K562 (cell line): Measurements from ENCODE around the gene ANKLE2. TPM values are rescaled to one million over a fixed set of nuclear protein-coding genes. Genes with fewer than 3 reads are reported as not detected.

Experiments
- ATAC-seq: fragments of 200-7000 bp; cut with Tn5 transposase; 3 replicates; pipeline ENCODE4 v1.9.1; 2020; ENCODE audit warnings: moderate library complexity
- BruUV-seq: library from RNA; stranded (reverse); fragments of 400-500 nt; replicated peaks from 2 replicates; lab custom pipeline; 2021; lab: Mats Ljungman, UMichigan
- CTCF ChIA-PET: fragments of 300-600 bp; formaldehyde crosslinking; extraction: SDS; loops from one replicate; lab custom pipeline; 2021; ENCODE audit warnings: low intra/inter-chr PET ratio; lab: Yijun Ruan, JAX
- POLR2A ChIA-PET: fragments of 300-600, 350-650 bp; sonication (Branson Sonifier 250); formaldehyde crosslinking; extraction: SDS; loops from one replicate; lab custom pipeline; 2021; ENCODE audit warnings: antibody characterized with exemption, inconsistent platforms; lab: Yijun Ruan, JAX
- DNase-seq, 4 experiments: peaks; one replicate each; pipeline versions ENCODE4 v3.0.0 to v3.0.0-alpha.2; 2011 to 2018; ENCODE audit warnings: low spot score in 3 of 4, mixed read lengths in 3 of 4; ENCODE audit errors: extremely low read depth in 1 of 4
- FAIRE-seq: peaks from 2 replicates; lab custom pipeline; 2011; peaks lifted over from hg19 to GRCh38; lab: Jason Lieb, UNC
- H2AFZ ChIP-seq: 2 replicates; pipeline ENCODE4 v1.6.0; 2011; ENCODE audit warnings: low read depth, low read length, control low read depth, inconsistent platforms
- H3K27ac ChIP-seq: fragments of 200-600 bp; 3 replicates; pipeline ENCODE4 v1.8.0; 2011; ENCODE audit warnings: low read depth, mild to moderate bottlenecking, control low read depth, inconsistent platforms, low read length, moderate library complexity, mixed read lengths; ENCODE audit errors: extremely low read depth
- H3K27me3 ChIP-seq, 2 experiments: fragments of 300-600 bp in 1 of 2; 2 replicates in 1 of 2; 3 replicates in 1 of 2; pipeline versions ENCODE4 v1.6.0 to v1.8.0; 2011; ENCODE audit warnings: inconsistent platforms in 2 of 2, low read length in 2 of 2, mild to moderate bottlenecking in 1 of 2, mixed read lengths in 1 of 2, moderate library complexity in 1 of 2; ENCODE audit not compliant: control insufficient read depth in 2 of 2, insufficient read depth in 2 of 2
- H3K36me3 ChIP-seq: fragments of 300-600 bp; 3 replicates; pipeline ENCODE4 v1.8.0; 2011; ENCODE audit warnings: mild to moderate bottlenecking, low read length, inconsistent platforms; ENCODE audit not compliant: control insufficient read depth, insufficient read depth
- H3K4me1 ChIP-seq, 2 experiments: fragments of 200-600 bp in 1 of 2; replicated peaks in 1 of 2; 2 replicates in 1 of 2; 3 replicates in 1 of 2; pipeline versions ENCODE4 v1.5.1 to v1.8.0; 2011; ENCODE audit warnings: inconsistent platforms in 2 of 2, low read length in 2 of 2, mild to moderate bottlenecking in 1 of 2, mixed read lengths in 1 of 2, moderate library complexity in 1 of 2; ENCODE audit not compliant: control insufficient read depth in 2 of 2, insufficient read depth in 2 of 2
- H3K4me2 ChIP-seq: 2 replicates; pipeline ENCODE4 v1.6.1; 2011; ENCODE audit warnings: low read length, control low read depth, inconsistent platforms, mixed read lengths; ENCODE audit not compliant: insufficient read depth
- H3K4me3 ChIP-seq: fragments of 200-600 bp; sonication (generic), shearing (Covaris generic); 2 replicates; pipeline ENCODE4 v1.5.1; 2016; ENCODE audit warnings: control low read depth, inconsistent platforms
- H3K79me2 ChIP-seq: fragments of 200-600 bp; 3 replicates; pipeline ENCODE4 v1.8.0; 2011; ENCODE audit warnings: low read length, inconsistent platforms; ENCODE audit not compliant: control insufficient read depth, insufficient read depth
- H3K9ac ChIP-seq, 2 experiments: 2 replicates each; pipeline versions ENCODE4 v1.6.0 to v1.6.1; 2011; ENCODE audit warnings: low read depth in 2 of 2, low read length in 2 of 2, control low read depth in 1 of 2, inconsistent platforms in 1 of 2, mild to moderate bottlenecking in 1 of 2, mixed read lengths in 1 of 2; ENCODE audit not compliant: insufficient read depth in 1 of 2
- H3K9me1 ChIP-seq: one replicate; pipeline ENCODE4 v1.6.0; 2011; ENCODE audit warnings: inconsistent platforms, mild to moderate bottlenecking, low read length, moderate library complexity; ENCODE audit not compliant: control insufficient read depth, insufficient read depth
- H3K9me3 ChIP-seq: replicated peaks from 2 replicates; pipeline ENCODE4 v1.5.1; 2011; ENCODE audit warnings: low read depth, low read length, inconsistent platforms; ENCODE audit not compliant: control insufficient read depth, insufficient read depth
- H4K20me1 ChIP-seq: replicated peaks from 2 replicates; pipeline ENCODE4 v1.6.1; 2011; ENCODE audit warnings: low read length, inconsistent platforms, mixed read lengths; ENCODE audit not compliant: control insufficient read depth, insufficient read depth
- E2F8 ChIP-seq: fragments of 450-650 bp; IDR thresholded peaks from 2 replicates; pipeline ENCODE4 v1.7.1; 2018; ENCODE audit warnings: mild to moderate bottlenecking, low read depth; ENCODE audit not compliant: partially characterized antibody
- FOXK1 ChIP-seq: sonication (generic); formaldehyde crosslinking; IDR thresholded peaks from 2 replicates; pipeline ENCODE4 v1.8.0; 2022; ENCODE audit warnings: missing genetic modification reagents, mild to moderate bottlenecking, borderline replicate concordance
- NCOA2 ChIP-seq, 2 experiments: fragments of 450-650 bp; IDR thresholded peaks; 2 replicates each; pipeline ENCODE4 v1.6.1; 2018; ENCODE audit warnings: mild to moderate bottlenecking in 2 of 2, moderate library complexity in 1 of 2; ENCODE audit not compliant: partially characterized antibody in 2 of 2
- RBM22 ChIP-seq: fragments of 200-400 bp; formaldehyde crosslinking; IDR thresholded peaks from 2 replicates; pipeline ENCODE4 v1.6.1; 2018; ENCODE audit warnings: low read length, low read depth; ENCODE audit not compliant: poor library complexity, severe bottlenecking
- RCOR1 ChIP-seq, 2 experiments: IDR thresholded peaks; 2 replicates each; pipeline ENCODE4 v1.6.1; 2012; ENCODE audit warnings: low read depth in 2 of 2, low read length in 2 of 2, borderline replicate concordance in 1 of 2, improper control_type of control experiment in 1 of 2
- UBTF ChIP-seq, 2 experiments: IDR thresholded peaks; 2 replicates each; pipeline ENCODE4 v1.6.1; 2012; ENCODE audit warnings: improper control_type of control experiment in 2 of 2, low read depth in 2 of 2, low read length in 2 of 2, borderline replicate concordance in 1 of 2
- ZBTB26 ChIP-seq: fragments of 450-650 bp; formaldehyde crosslinking; IDR thresholded peaks from 2 replicates; pipeline ENCODE4 v1.4.0; 2022; ENCODE audit warnings: missing genetic modification characterization
- ZNF511 ChIP-seq: sonication (generic); formaldehyde crosslinking; IDR thresholded peaks from 2 replicates; pipeline ENCODE4 v1.8.0; 2022; ENCODE audit warnings: mild to moderate bottlenecking, missing genetic modification reagents
- WGBS: fragments of 100-300 bp; shearing (Covaris generic); methylation state at CpG from one replicate; pipeline ENCODE4 v1.1.6; 2016; ENCODE audit warnings: low coverage, mixed read lengths; ENCODE audit not compliant: insufficient coverage; ENCODE audit errors: missing lambda C conversion rate; 5-methylcytosine and 5-hydroxymethylcytosine counted together
- in situ Hi-C: fragments of 300-500 bp; cut with MboI; formaldehyde crosslinking; loops from 4 replicates; pipeline ENCODE4 v1.15.0; 2018; ENCODE audit warnings: inconsistent platforms, mixed read lengths
- intact Hi-C: fragments of 100-400 bp; cut with micrococcal nuclease; formaldehyde crosslinking; loops from 2 replicates; pipeline ENCODE4 v1.14.2; 2022
- polyA plus RNA-seq, 8 experiments: library from polyadenylated mRNA; depleted of rRNA in 4 of 8; stranded (reverse) in 5 of 8; unstranded in 3 of 8; fragments of >200 nt; fragmentation: Nextera tagmentation in 2 of 8; fragmentation: Illumina TruSeq in 1 of 8; extraction: Ambion mirVana in 2 of 8; extraction: Trizol in 1 of 8; gene quantifications; 2 replicates each; pipeline versions ENCODE4 v1.2.1 to v1.2.3, GENCODE V29; 2011 to 2014; ENCODE audit warnings: inconsistent platforms in 1 of 8, missing spikeins in 1 of 8
- total RNA-seq, 7 experiments: library from RNA; depleted of rRNA in 6 of 7; stranded (reverse); fragments of >200 nt in 6 of 7; fragmentation: Illumina TruSeq in 2 of 7; extraction: Trizol in 2 of 7; gene quantifications; 2 replicates each; pipeline versions ENCODE4 v1.2.1 to v1.2.3, GENCODE V29; 2011 to 2021; ENCODE audit warnings: low replicate concordance in 1 of 7
- TF ChIP-seq, protein P1 (sequence below), 2 experiments: fragments of 200-800 bp in 1 of 2; sonication (Bioruptor generic) in 1 of 2; sonication (generic) in 1 of 2; formaldehyde crosslinking in 1 of 2; IDR thresholded peaks in 1 of 2; conservative IDR thresholded peaks in 1 of 2; 2 replicates each; pipeline versions ENCODE4 v1.5.0 to v1.6.1; 2016 to 2020; ENCODE audit warnings: missing compliant biosample characterization in 1 of 2, missing genetic modification characterization in 1 of 2, missing genetic modification reagents in 1 of 2

The ANKLE2 gene
- total and polyA plus RNA-seq, 9 of the 15 experiments (the other 6 are each of a cell fraction or from before 2014, with no cell fraction given): 3.2 to 57.7 (median 45.6) TPM

DNA sequence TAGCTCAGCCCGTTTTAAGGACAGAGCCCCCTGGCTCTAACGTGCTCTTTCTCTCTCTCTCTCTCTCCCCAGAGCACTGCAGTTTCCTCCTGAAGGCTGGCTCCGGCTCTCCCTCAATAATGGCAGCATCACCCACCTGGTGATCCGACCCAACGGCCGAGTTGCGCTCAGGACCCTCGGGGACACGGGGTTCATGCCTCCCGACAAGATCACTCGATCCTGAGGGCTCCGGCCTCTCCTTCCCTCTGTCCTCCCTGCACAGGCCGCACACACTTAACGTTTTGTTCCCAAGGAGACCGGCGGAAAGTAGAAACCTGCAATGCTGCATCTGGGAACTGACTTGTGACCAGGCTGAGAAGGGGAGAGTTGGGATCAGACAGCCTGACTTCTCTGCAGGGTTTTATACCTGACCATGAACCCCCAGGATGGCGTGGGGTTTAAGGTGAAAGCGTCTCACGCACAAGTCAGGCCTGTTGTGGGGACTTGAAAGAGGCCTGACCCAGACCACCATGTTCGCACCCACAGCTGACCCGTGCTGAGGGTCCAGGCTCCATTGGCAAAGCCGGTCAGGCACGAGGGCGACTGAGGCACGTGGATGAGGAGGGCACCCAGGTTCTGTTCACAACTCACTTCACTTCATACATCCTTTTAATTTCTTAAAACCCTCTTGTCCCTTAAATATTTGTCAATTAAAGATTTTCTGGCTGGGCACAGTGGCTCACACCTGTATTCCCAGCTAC is 40.9 kb downstream of the ANKLE2 start (continued):
- no peak for TF ChIP-seq UBTF (IDR thresholded peaks at IDR 0.05; ENCODE audit: borderline replicate concordance in 1 of 2, low read depth in 2 of 2, low read length in 2 of 2)
- TF ChIP-seq, all 486 proteins: peak for 3

- BruUV-seq: no TSS peak
- Histone ChIP-seq H3K9me1 (peaks cover 5% of the 10 kb centered on the region), H2AFZ (no peak overlapping the region), H3K9me3 (no peaks in the 10 kb centered on the region), H3K79me2 (peaks cover 2% of the 10 kb centered on the region), H4K20me1 (no peaks in the 10 kb centered on the region; the same call in 1 of the 2 replicates), H3K27ac (no peak overlapping the region), H3K4me3 (no peak overlapping the region), H3K36me3 (peaks cover 86% of the 10 kb centered on the region; the same call in 2 of the 3 replicates), H3K27me3 (no peaks in the 10 kb centered on the region), H3K4me1 (peaks cover 0 to 18% of the 10 kb centered on the region in 2 experiments; a peak in 3 of 5 replicates), H3K4me2 (no peak overlapping the region), H3K9ac (no peak overlapping the region)
- CTCF ChIA-PET: no interaction called here
- POLR2A ChIA-PET: interaction anchor here (0.8 kb wide), 1 partner anchor 10 kb away, joined by 4 read pairs; no protein-coding TSS in a partner anchor
- FAIRE-seq (no peak), ATAC-seq (no peak), DNase-seq (no peak)
- 95% methylated on average over 12 of the region's 12 CpGs for WGBS
- in situ Hi-C loops (no loop called here), intact Hi-C loops (no loop called here)
- no peak for TF ChIP-seq NCOA2 (IDR thresholded peaks at IDR 0.05; ENCODE audit: partially characterized antibody in 2 of 2)
- no peak for TF ChIP-seq ZNF511 (CRISPR knock-in tag)
- TF ChIP-seq E2F8: no peak
- TF ChIP-seq RBM22: no peak
- TF ChIP-seq, protein P1, sequence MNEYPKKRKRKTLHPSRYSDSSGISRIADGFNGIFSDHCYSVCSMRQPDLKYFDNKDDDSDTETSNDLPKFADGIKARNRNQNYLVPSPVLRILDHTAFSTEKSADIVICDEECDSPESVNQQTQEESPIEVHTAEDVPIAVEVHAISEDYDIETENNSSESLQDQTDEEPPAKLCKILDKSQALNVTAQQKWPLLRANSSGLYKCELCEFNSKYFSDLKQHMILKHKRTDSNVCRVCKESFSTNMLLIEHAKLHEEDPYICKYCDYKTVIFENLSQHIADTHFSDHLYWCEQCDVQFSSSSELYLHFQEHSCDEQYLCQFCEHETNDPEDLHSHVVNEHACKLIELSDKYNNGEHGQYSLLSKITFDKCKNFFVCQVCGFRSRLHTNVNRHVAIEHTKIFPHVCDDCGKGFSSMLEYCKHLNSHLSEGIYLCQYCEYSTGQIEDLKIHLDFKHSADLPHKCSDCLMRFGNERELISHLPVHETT (CRISPR knock-in tag; conservative IDR thresholded peaks at IDR 0.05 in 1 of 2, IDR thresholded peaks at IDR 0.05 in 1 of 2): no peak
- TF ChIP-seq ZBTB26 (CRISPR knock-in tag): no peak
- TF ChIP-seq FOXK1: no peak
- no peak for TF ChIP-seq RCOR1 (IDR thresholded peaks at IDR 0.05; ENCODE audit: borderline replicate concordance in 1 of 2, low read depth in 2 of 2, low read length in 2 of 2)
Observed at GRCh38 chr12:132719954-132720324, 41.7 kb downstream of the ANKLE2 start.
